ENCODE measurements around the gene GRB7.
"Not testable (repeated sequence)": the region's sequence is repeated elsewhere in the genome, so short reads cannot be mapped to it uniquely, and the experiment has no call there.

The GRB7 gene

DNA sequence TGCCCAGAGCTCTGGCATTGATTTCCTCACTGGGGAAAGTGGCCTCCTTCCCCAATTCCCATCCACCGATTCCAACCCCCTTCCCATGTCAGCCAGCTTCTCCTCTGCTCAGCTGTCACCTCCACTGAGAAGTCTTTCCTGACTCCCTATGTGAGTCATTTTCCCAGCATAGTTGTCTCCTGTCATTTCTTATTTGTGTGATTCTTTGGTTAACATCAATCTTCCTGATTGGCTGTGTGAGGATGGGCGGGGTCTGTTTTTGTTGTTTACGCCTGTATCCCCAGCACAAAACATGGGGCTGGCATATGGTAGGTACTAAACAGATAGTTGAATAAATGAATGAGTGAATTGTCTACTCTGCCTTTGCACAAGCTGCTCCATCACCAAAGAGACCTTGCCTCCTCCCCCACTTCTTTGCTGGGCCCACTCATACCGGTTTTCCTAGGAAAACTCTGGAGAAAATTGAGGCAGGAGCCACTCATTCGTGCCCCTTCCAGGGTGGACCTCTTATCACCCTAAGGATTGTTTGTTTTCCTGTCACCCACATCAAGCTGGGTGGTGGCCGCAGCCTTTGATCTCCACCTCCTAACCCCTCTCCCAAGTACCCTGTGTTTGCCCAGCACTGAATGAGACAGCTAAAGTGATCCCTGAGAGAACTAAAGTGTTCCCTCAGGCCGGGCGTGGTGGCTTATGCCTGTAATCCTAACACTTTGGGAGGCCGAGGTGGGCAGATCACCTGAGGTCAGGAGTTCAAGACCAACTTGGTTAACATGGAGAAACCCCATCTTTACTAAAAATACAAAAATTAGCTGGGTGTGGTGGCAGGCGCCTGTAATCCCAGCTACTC lies 1.2 kb upstream of the GRB7 start:
- DNase-seq = no peak

DNA sequence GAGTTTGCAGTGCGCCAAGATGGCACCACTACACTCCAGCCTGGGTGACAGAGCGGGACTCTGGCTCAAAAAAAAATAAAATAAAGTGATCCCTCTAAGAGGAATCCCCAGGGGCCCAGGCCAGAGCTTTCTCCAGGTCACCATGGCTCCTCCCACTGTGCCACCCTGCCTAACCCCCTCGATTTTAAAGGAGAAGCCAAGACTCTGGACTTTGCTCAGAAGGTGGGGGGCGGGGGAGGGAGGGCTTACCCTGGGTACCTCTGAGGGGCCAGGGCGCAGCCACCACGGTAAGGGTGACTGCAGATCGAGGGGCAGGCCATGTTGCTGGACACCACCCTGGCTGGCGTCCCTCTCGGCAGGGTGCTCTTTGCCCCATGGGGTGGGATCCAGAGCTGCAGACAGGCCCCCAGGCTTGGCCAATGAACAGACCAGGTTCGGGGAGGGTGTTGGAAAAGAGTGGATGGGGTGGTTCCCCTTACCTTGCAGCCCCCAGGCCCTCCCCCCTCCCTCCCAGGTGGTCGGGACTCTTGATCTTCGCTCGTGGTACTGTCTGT lies 455 bp upstream of the GRB7 start:
- DNase-seq = no peak

DNA sequence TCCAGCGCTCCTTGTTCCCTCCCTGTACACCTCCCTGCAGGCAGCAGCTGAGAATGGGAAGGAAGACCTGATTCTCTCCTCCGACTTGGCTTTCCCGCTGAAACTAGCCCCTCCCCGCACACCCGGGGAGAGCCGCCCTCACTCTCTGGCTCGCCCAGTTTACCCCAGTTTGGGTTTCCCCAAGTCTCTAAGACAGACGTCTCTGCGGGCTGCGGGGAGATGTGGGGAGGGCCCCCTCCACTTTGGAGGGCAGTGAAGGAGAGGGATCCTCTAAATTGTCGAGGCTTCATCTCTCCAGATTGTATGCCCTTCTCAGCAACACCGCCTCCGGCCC lies 797 bp downstream of the GRB7 start:
- peak; percentile 26 for DNase-seq

DNA sequence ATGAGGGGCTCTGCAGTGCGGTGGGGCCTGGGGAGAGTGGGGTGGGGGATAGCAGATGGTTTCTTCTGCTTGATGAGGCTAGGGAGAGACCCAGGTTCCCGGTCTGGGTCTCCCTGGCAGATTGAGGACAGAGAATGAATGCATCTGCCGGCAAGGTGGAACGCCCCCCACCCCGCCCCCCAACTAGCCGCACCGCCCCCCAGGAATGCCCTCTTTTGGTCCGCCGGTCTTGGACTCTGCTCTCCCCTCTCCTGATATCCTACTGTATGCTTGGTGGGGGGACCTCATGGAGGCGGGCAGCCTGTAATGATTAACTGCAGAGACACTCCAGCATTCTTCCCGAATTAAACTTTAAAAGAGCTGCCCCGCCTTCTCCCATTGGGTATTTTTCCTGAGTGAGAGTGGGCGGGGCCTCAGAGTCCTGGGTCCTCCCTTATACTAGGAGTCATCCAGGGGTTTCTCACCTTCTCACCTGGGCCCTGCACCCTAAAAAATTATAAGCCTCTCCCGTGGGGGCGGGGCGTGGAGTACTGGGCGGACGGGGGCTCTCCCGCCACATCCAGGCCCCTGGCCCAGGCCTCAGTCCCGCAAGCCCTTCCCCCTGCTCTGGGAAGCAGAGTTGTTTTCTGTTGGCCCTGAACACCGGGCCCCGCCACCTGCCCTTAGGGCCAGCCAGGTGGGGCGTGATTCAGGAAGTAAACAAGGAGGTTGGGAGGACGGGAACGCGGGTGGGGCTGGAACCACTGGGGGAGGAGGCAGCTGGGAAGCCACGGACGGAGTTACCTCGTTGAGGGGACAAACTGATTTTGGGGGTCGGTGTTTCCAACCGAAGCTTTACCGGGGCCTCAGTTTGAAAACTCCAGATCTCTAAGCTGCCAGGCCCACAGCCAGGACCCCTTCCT lies 1.5 kb downstream of the GRB7 start:
- DNase-seq = no peak

DNA sequence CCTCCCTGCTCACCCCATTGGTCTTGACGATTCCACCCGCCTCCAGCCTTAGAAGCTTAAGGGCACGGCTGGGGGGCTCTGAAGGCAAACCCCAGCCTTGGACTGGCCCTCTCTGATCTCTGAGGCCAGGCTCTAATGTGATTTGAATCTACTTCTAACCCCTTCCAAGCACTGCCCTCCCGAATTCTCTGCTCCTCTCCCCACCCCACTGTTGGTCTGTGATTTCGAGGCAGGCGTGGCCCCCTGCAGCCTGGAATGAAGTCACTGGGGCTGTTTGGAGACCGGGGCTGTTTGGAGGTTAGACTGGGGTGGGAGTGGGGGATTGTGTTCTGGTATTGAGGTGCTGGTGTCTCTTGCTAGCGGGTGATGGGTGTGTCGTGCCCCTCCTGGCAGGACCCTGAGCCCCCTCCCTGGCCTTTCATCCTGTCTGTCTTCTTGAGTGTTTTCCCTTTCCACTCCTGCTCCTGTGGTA lies 2.2 kb downstream of the GRB7 start:
- DNase-seq = no peak

DNA sequence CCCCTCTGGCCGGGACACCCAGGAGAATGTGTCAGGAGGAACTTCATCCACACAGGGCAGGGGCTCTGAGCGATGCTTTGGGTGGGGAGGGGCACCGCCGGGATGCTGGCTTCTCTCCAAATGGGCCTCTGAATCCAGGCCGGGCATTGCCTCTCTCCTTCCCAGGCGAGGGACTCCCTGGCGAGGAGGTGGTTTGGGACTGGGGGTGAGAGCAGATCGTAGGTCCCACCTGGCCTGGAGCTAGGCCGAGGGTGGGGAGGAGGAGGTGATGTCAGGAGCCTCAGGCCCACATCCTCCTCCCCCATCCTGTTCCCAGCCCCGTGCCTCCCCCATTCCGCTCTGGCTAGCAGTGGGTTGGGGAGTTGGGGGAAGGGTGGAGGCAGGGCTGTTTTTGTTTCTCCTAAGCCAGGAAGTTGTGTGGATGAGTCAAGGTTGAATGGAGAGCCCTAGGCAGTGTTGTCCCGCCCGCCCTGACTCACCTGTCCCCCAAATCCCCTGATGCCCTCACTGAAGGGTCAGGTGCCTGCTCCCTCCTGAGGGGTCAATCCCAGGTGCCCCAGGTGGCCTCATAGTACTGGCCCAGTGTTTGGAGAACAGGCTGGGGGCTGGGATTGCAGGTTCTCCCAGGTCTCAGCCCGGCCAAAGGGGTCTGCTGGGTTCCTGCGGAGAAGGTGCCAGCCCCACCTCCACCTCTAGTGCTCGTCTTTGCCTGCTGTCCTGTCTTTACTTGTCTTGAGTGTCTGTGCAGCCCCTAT lies 2.8 kb downstream of the GRB7 start:
- DNase-seq = no peak

- no peak for DNase-seq
These were observed 4.6 kb downstream of the GRB7 start for GRCh38 chr17:39742126-39742855.

GRCh38 chr17:39742856-39743436 lies 5.2 kb downstream of the GRB7 start:
- DNase-seq = no peak

DNA sequence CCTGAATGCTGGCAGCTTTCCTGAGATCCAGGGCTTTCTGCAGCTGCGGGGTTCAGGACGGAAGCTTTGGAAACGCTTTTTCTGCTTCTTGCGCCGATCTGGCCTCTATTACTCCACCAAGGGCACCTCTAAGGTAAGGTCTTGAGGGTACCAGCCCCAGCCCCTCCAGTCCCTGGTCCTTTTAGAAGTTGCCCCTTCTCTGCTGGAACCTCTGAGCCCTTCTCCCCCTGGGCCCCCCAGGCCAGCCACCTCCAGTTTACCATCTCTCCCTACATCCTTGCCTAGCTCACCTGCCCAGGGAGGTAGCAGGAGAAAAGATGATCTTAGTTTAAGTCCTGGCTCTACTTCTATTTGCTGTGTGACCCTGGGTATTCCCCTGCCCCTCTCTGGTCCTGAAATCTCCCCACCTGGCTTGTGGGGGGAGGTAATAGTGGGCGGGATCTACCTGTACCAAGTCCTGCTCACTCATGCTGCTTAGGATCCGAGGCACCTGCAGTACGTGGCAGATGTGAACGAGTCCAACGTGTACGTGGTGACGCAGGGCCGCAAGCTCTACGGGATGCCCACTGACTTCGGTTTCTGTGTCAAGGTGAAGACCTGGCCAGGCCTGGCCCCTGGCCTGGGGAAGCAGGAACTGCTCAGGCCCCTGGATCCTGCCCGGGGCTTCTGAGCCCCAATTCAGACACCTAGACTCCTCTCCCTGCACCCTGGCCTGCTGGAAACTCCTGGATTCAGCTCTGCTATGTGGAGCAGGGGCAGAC lies 6.5 kb downstream of the GRB7 start:
- DNase-seq = no peak

GRCh38 chr17:39744836-39745215 lies 7.1 kb downstream of the GRB7 start:
- no peak for DNase-seq

DNA sequence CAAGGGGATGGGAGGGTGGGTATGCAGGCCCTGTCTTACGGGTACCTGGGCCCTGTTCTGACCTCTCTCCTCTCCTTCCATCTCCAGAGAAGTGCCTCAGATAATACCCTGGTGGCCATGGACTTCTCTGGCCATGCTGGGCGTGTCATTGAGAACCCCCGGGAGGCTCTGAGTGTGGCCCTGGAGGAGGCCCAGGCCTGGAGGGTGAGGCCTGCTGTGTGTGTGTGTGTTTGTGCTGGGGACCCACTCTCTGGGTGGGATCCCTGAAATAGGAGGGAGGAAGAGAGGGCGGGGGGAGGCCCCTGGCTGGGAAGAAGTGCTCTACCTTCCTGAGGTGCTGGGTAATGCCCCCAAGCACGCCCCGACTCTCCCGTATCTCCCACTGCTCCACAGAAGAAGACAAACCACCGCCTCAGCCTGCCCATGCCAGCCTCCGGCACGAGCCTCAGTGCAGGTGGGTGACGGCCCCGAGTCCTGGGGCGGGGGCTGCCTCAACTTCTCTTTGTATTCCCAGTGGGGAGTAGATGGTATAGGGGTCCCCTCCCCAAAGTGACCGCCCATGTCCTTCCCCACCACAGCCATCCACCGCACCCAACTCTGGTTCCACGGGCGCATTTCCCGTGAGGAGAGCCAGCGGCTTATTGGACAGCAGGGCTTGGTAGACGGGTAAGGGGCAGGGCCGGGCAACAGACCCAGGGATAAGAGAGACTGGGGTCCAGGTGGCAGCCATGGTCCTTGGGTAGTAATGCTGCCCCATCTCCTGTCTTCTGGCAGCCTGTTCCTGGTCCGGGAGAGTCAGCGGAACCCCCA lies 7.8 kb downstream of the GRB7 start:
- DNase-seq = no peak

GRCh38 chr17:39746145-39746461 lies 8.4 kb downstream of the GRB7 start:
- DNase-seq = no peak

GRCh38 chr17:39747745-39748144 lies 10.0 kb downstream of the GRB7 start:
- no peak for DNase-seq

- DNase-seq = not testable (repeated sequence)
These were observed 10.8 kb downstream of the GRB7 start for GRCh38 chr17:39748444-39749034.

- no peak for DNase-seq
These were observed 12.6 kb downstream of the GRB7 start for GRCh38 chr17:39750131-39751015.

- DNase-seq = no peak
These were observed 13.3 kb downstream of the GRB7 start for GRCh38 chr17:39751016-39751543.

GRCh38 chr17:39751637-39752036 lies 13.9 kb downstream of the GRB7 start:
- no peak for DNase-seq

GRCh38 chr17:39752241-39752881 lies 14.6 kb downstream of the GRB7 start:
- no peak for DNase-seq

All from activated CD4-positive, alpha-beta T cell treated with anti-CD3 and anti-CD28 coated beads for 1 hour (primary cell).